NCI-H2107 (cell line): Measurements from ENCODE around the gene GLRB.
A peak's percentile ranks its signal among the peaks of the same experiment; 100 is the strongest.
"Not testable (repeated sequence)": the region's sequence is repeated elsewhere in the genome, so short reads cannot be mapped to it uniquely, and the experiment has no call there.

ENCODE experiments used
- DNase-seq: peaks from one replicate; lab custom pipeline; 2025; lab: John Stamatoyannopoulos, UW

Gene GLRB

GRCh38 chr4:157075811-157076577, at the start of gene GLRB:
Gene GLRB (plus strand): TSS chr4:157076150. CDS start chr4:157078025, 1,875 bp downstream.
- DNase-seq, result peak; percentile 4

- DNase-seq, result no peak
These were observed 40.5 kb upstream of the GLRB start for GRCh38 chr4:157035471-157035870.

GRCh38 chr4:157040405-157040804, 35.5 kb upstream of the GLRB start:
- DNase-seq, result no peak

GRCh38 chr4:157043131-157043530, 32.8 kb upstream of the GLRB start:
- DNase-seq, result no peak

GRCh38 chr4:157045507-157046127, 30.3 kb upstream of the GLRB start:
- DNase-seq, result peak; percentile 1

- no peak for DNase-seq
These were observed 27.7 kb upstream of the GLRB start for GRCh38 chr4:157048248-157048647.

GRCh38 chr4:157050561-157050960, 25.4 kb upstream of the GLRB start:
- DNase-seq, result no peak

GRCh38 chr4:157052429-157053040, 23.4 kb upstream of the GLRB start:
- DNase-seq, result no peak

GRCh38 chr4:157057218-157057617, 18.7 kb upstream of the GLRB start:
- no peak for DNase-seq

- not testable (repeated sequence) for DNase-seq
These were observed 17.1 kb upstream of the GLRB start for GRCh38 chr4:157058899-157059298.

- DNase-seq, result no peak
These were observed 3.9 kb upstream of the GLRB start for GRCh38 chr4:157072002-157072401.

GRCh38 chr4:157075401-157075800, 549 bp upstream of the GLRB start:
- DNase-seq, result no peak

- DNase-seq, result peak; percentile 1
These were observed 613 bp downstream of the GLRB start for GRCh38 chr4:157076578-157076947.

- no peak for DNase-seq
These were observed 3.5 kb downstream of the GLRB start for GRCh38 chr4:157079441-157079840.

- no peak for DNase-seq
These were observed 4.7 kb downstream of the GLRB start for GRCh38 chr4:157080605-157081004.

- no peak for DNase-seq
These were observed 19.8 kb downstream of the GLRB start for GRCh38 chr4:157095716-157096115.

- DNase-seq, result no peak
These were observed 20.5 kb downstream of the GLRB start for GRCh38 chr4:157096439-157096838.

- no peak for DNase-seq
These were observed 23.6 kb downstream of the GLRB start for GRCh38 chr4:157099506-157099905.

- no peak for DNase-seq
These were observed 28.6 kb downstream of the GLRB start for GRCh38 chr4:157104541-157104940.

GRCh38 chr4:157114671-157115070, 38.7 kb downstream of the GLRB start:
- DNase-seq, result no peak

- no peak for DNase-seq
These were observed 39.8 kb downstream of the GLRB start for GRCh38 chr4:157115613-157116335.

GRCh38 chr4:157121401-157121800, 45.5 kb downstream of the GLRB start:
- no peak for DNase-seq

- no peak for DNase-seq
These were observed 51.6 kb downstream of the GLRB start for GRCh38 chr4:157127571-157127970.
